HUES48 (cell line): ENCODE data around the gene BRD3.

Experiments used
- H3K27ac ChIP-seq: one replicate; pipeline ENCODE4 v1.7.0; 2013; ENCODE audit warnings: low read depth, low read length, inconsistent platforms
- H3K27me3 ChIP-seq: 2 replicates; pipeline ENCODE4 v1.6.1; 2013; ENCODE audit warnings: mild to moderate bottlenecking, low read length; ENCODE audit not compliant: control insufficient read depth, insufficient read depth
- H3K36me3 ChIP-seq: 2 replicates; pipeline ENCODE4 v1.6.1; 2013; ENCODE audit warnings: low read length; ENCODE audit not compliant: control insufficient read depth, insufficient read depth
- H3K4me1 ChIP-seq: 2 replicates; pipeline ENCODE4 v1.6.1; 2013; ENCODE audit warnings: mild to moderate bottlenecking, low read length; ENCODE audit not compliant: control insufficient read depth, insufficient read depth
- H3K4me3 ChIP-seq: 2 replicates; pipeline ENCODE4 v1.5.1; 2013; ENCODE audit warnings: mild to moderate bottlenecking, low read depth, low read length
- H3K9ac ChIP-seq: 2 replicates; pipeline ENCODE4 v1.6.1; 2013; ENCODE audit warnings: mild to moderate bottlenecking, low read depth, low read length, moderate library complexity
- H3K9me3 ChIP-seq: 2 replicates; pipeline ENCODE4 v1.6.1; 2013; ENCODE audit warnings: low read length; ENCODE audit not compliant: control insufficient read depth, insufficient read depth

Gene BRD3

GRCh38 chr9:134066526-134066912 lies 1.3 kb downstream of the BRD3 start:
- peak overlapping the region; percentile 82 for H3K4me3 ChIP-seq
- H3K36me3 ChIP-seq: no peaks in the 10 kb centered on the region
- H3K27me3 ChIP-seq: peaks cover 15% of the 10 kb centered on the region
- no peaks in the 10 kb centered on the region; the same call in 1 of the 2 replicates for H3K9me3 ChIP-seq
- peak overlapping the region; percentile 75 for H3K9ac ChIP-seq
- H3K4me1 ChIP-seq: peaks cover 9% of the 10 kb centered on the region
- H3K27ac ChIP-seq: peak overlapping the region; percentile 71

GRCh38 chr9:134065612-134066419 lies 2.0 kb downstream of the BRD3 start:
- Histone ChIP-seq H3K9ac (peak overlapping the region; percentile 75), H3K27me3 (peaks cover 15% of the 10 kb centered on the region), H3K36me3 (no peaks in the 10 kb centered on the region)

DNA sequence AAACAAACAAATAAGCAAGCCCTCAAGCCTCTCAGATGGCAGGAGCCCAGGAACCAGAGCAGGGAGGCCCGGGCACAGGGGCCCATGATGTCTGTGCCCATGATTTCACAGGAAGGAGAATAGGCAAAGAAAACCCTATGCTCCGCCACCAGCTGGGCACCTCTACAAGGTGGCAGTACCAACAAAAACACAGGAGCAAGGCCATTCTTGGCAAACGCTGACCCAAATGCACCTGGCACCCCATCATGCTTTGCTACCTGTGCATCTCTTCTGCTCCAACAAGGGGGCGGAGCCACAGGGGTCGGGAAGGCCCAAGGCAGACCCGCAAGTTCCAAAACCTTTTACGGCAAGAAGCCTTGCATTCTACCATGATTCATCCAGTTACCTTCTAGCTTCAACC lies 3.1 kb downstream of the BRD3 start:
- no peak overlapping the region for H3K27ac ChIP-seq
- peaks cover 6% of the 10 kb centered on the region for H3K27me3 ChIP-seq
- no peaks in the 10 kb centered on the region for H3K9me3 ChIP-seq
- H3K36me3 ChIP-seq: no peaks in the 10 kb centered on the region
- no peak overlapping the region for H3K4me3 ChIP-seq
- peaks cover 9% of the 10 kb centered on the region for H3K4me1 ChIP-seq
- no peak overlapping the region for H3K9ac ChIP-seq

More at GRCh38 chr9:134065612-134066419, 2.0 kb downstream of the BRD3 start:
- Histone ChIP-seq H3K4me3 (peak overlapping the region; percentile 82), H3K4me1 (peaks cover 9% of the 10 kb centered on the region), H3K9me3 (no peaks in the 10 kb centered on the region), H3K27ac (peak overlapping the region; percentile 21)

GRCh38 chr9:134063571-134064450 lies 4.0 kb downstream of the BRD3 start:
- no peaks in the 10 kb centered on the region for H3K36me3 ChIP-seq

DNA sequence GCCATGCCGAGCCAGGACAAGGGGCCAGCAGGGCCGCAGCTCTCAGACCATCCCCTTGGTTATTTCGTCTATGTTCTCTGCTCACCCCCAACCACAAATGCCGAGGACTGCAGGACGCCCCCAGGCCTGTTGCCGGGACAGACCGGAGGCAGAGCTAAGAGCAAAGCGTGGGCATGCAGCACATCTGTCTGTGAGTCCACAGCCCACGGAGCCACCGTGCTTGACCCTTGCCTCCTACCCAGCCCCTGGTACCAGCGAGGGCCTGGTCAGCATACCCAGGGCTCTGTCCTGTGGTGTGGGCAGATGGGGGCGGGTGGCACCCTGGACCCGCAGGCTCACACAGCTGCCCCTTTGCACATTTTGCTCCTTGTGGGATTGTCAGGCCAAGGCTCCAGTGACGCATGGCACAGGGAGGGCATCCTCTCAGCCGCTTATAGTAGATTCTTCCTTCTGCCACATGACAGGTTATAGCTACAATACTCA lies 4.7 kb downstream of the BRD3 start:
- Histone ChIP-seq H3K9ac (no peak overlapping the region), H3K4me1 (peaks cover 9% of the 10 kb centered on the region), H3K36me3 (no peaks in the 10 kb centered on the region), H3K9me3 (no peaks in the 10 kb centered on the region), H3K27ac (no peak overlapping the region), H3K4me3 (no peak overlapping the region), H3K27me3 (no peaks in the 10 kb centered on the region)

More at GRCh38 chr9:134063571-134064450, 4.0 kb downstream of the BRD3 start:
- Histone ChIP-seq H3K4me3 (no peak overlapping the region), H3K4me1 (peaks cover 9% of the 10 kb centered on the region), H3K27me3 (no peaks in the 10 kb centered on the region), H3K27ac (no peak overlapping the region), H3K9ac (no peak overlapping the region), H3K9me3 (no peaks in the 10 kb centered on the region)

DNA sequence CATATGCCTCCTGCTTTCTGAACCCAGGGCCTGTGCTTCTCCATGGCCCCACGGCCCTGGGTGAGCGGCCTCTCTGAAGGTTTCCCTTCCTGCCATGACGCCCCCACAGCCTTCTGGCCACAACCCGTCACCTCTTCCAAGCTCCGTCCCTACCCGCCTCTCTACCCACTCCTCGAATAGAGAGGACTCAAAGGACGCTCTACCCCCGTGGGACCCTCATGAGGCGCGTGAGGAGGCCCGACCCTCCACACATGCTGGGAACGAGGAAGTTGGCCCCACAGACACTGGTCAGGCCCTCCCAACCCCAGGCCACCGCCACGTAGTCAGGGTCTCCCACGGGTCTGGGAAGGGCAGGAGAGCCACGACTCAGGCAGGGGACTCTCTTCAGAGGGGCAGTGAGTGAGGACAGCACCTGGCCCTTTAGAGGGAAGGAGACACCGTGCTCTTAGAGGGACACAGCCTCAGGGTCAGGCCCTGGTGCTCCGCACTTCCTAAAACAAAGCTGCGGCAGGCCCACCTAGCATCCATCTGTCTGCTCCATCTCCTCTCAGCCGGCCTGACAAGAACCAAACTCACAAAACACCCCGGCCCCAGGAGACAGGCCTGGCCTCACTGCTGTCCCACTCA lies 5.3 kb downstream of the BRD3 start:
- no peak overlapping the region for H3K27ac ChIP-seq
- H3K9ac ChIP-seq: no peak overlapping the region

GRCh38 chr9:134061688-134062371 lies 6.0 kb downstream of the BRD3 start:
- H3K9ac ChIP-seq: no peak overlapping the region
- H3K27me3 ChIP-seq: no peaks in the 10 kb centered on the region
- H3K9me3 ChIP-seq: no peaks in the 10 kb centered on the region
- H3K27ac ChIP-seq: no peak overlapping the region
- H3K36me3 ChIP-seq: peaks cover 7% of the 10 kb centered on the region
- H3K4me3 ChIP-seq: no peak overlapping the region
- H3K4me1 ChIP-seq: peaks cover 9% of the 10 kb centered on the region

More for the DNA sequence above, 5.3 kb downstream of the BRD3 start:
- peaks cover 9% of the 10 kb centered on the region for H3K4me1 ChIP-seq
- H3K9me3 ChIP-seq: no peaks in the 10 kb centered on the region
- no peak overlapping the region for H3K4me3 ChIP-seq
- no peaks in the 10 kb centered on the region for H3K27me3 ChIP-seq
- peaks cover under 1% of the 10 kb centered on the region; the same call in 1 of the 2 replicates for H3K36me3 ChIP-seq

- H3K36me3 ChIP-seq: peaks cover 7% of the 10 kb centered on the region
- no peak overlapping the region for H3K9ac ChIP-seq
- H3K9me3 ChIP-seq: no peaks in the 10 kb centered on the region
- no peaks in the 10 kb centered on the region for H3K27me3 ChIP-seq
- H3K27ac ChIP-seq: no peak overlapping the region
- H3K4me1 ChIP-seq: peaks cover 7% of the 10 kb centered on the region
- H3K4me3 ChIP-seq: no peak overlapping the region
Measured at GRCh38 chr9:134061019-134061687, 6.7 kb downstream of the BRD3 start.

- H3K4me3 ChIP-seq: no peak overlapping the region
- H3K9ac ChIP-seq: no peak overlapping the region
- H3K27me3 ChIP-seq: no peaks in the 10 kb centered on the region
- H3K36me3 ChIP-seq: peaks cover 7% of the 10 kb centered on the region
- no peaks in the 10 kb centered on the region for H3K9me3 ChIP-seq
- H3K4me1 ChIP-seq: 0 out of 2 replicates have a peak, but pooled peaks cover under 1% of the 10 kb centered on the region
- no peak overlapping the region for H3K27ac ChIP-seq
Measured at GRCh38 chr9:134060546-134060945, 7.3 kb downstream of the BRD3 start.
